Measurements from ENCODE around the gene SGTB. TPM values are rescaled to one million over a fixed set of nuclear protein-coding genes. Genes with fewer than 3 reads are reported as not detected.

The SGTB gene
- total and polyA plus RNA-seq, 2 donors (not counting 1 experiment from before 2014, with no cell fraction given), result 1.8 to 5.5 TPM

GRCh38 chr5:65668696-65669095, 53.2 kb downstream of the SGTB start:
- H3K36me3 ChIP-seq (replicated peaks in 1 of 2; ENCODE audit: control extremely low read depth in 1 of 2, control insufficient read depth in 1 of 2, extremely low read depth in 1 of 2, insufficient read depth in 2 of 2, low read length in 1 of 2), result peaks cover 23 to 39% of the 10 kb centered on the region in 2 experiments
- H3K79me2 ChIP-seq (ENCODE audit: control insufficient read depth, insufficient read depth, low read length), result no peaks in the 10 kb centered on the region
- no peak overlapping the region for H3K27ac ChIP-seq (ENCODE audit: low read length in 2 of 2)
- no peaks in the 10 kb centered on the region for H3K9me3 ChIP-seq (ENCODE audit: control extremely low read depth in 1 of 3, control insufficient read depth in 2 of 3, insufficient read depth in 1 of 3, low read length in 2 of 3)
- Mint-ChIP-seq H3K27ac (no peak overlapping the region), H3K9me3 (ENCODE audit: insufficient read depth) (no peaks in the 10 kb centered on the region), H3K4me1 (no peaks in the 10 kb centered on the region), H3K27me3 (no peaks in the 10 kb centered on the region), H3K4me3 (no peak overlapping the region)
- H3K4me1 ChIP-seq (ENCODE audit: control insufficient read depth in 2 of 2, insufficient read depth in 2 of 2, low read length in 2 of 2), result no peaks in the 10 kb centered on the region
- ATAC-seq (ENCODE audit: low read depth) (no peak), DNase-seq (no peak)
- no peak overlapping the region for H3K4me3 ChIP-seq (ENCODE audit: control extremely low read depth in 1 of 5, extremely low read depth in 1 of 5, insufficient read depth in 1 of 5, low read depth in 2 of 5, low read length in 4 of 5)
- no peak for TF ChIP-seq CTCF (IDR thresholded peaks at IDR 0.05)
- TF ChIP-seq EZH2 (IDR thresholded peaks at IDR 0.05; ENCODE audit: borderline replicate concordance, insufficient read depth, low read depth, low read length, poor library complexity, severe bottlenecking), result no peak
- intact Hi-C loops (cut with micrococcal nuclease), result no loop called here
- ChIA-PET POLR2A (no interaction called here), CTCF (no interaction called here)
- no peak overlapping the region for H3K4me2 ChIP-seq (replicated peaks; ENCODE audit: low read depth, low read length, poor library complexity, severe bottlenecking)
- no peaks in the 10 kb centered on the region for H4K20me1 ChIP-seq (ENCODE audit: control insufficient read depth, insufficient read depth, low read length, poor library complexity, severe bottlenecking)
- no CpG with 5 or more reads among the region's 7 CpGs for WGBS (ENCODE audit: insufficient coverage)
- no peaks in the 10 kb centered on the region for H3K27me3 ChIP-seq (replicated peaks in 1 of 4; ENCODE audit: control extremely low read depth in 1 of 4, control insufficient read depth in 3 of 4, insufficient read depth in 4 of 4, low read length in 3 of 4)
- no peak overlapping the region for H2AFZ ChIP-seq (ENCODE audit: insufficient read depth, low read depth, low read length, poor library complexity, severe bottlenecking)
- H3K9ac ChIP-seq (ENCODE audit: low read length), result no peak overlapping the region

- DNase-seq (no peak), ATAC-seq (ENCODE audit: low read depth) (no peak)
- Histone ChIP-seq H4K20me1 (ENCODE audit: control insufficient read depth, insufficient read depth, low read length, poor library complexity, severe bottlenecking) (no peaks in the 10 kb centered on the region), H3K4me1 (ENCODE audit: control insufficient read depth in 2 of 2, insufficient read depth in 2 of 2, low read length in 2 of 2) (no peaks in the 10 kb centered on the region), H3K9me3 (ENCODE audit: control extremely low read depth in 1 of 3, control insufficient read depth in 2 of 3, insufficient read depth in 1 of 3, low read length in 2 of 3) (no peaks in the 10 kb centered on the region), H3K9ac (ENCODE audit: low read length) (no peak overlapping the region), H3K4me2 (replicated peaks; ENCODE audit: low read depth, low read length, poor library complexity, severe bottlenecking) (no peak overlapping the region), H2AFZ (ENCODE audit: insufficient read depth, low read depth, low read length, poor library complexity, severe bottlenecking) (no peak overlapping the region), H3K79me2 (ENCODE audit: control insufficient read depth, insufficient read depth, low read length) (no peaks in the 10 kb centered on the region), H3K27me3 (replicated peaks in 1 of 4; ENCODE audit: control extremely low read depth in 1 of 4, control insufficient read depth in 3 of 4, insufficient read depth in 4 of 4, low read length in 3 of 4) (no peaks in the 10 kb centered on the region), H3K27ac (ENCODE audit: low read length in 2 of 2) (no peak overlapping the region), H3K4me3 (ENCODE audit: control extremely low read depth in 1 of 5, extremely low read depth in 1 of 5, insufficient read depth in 1 of 5, low read depth in 2 of 5, low read length in 4 of 5) (no peak overlapping the region), H3K36me3 (replicated peaks in 1 of 2; ENCODE audit: control extremely low read depth in 1 of 2, control insufficient read depth in 1 of 2, extremely low read depth in 1 of 2, insufficient read depth in 2 of 2, low read length in 1 of 2) (peaks cover 15 to 26% of the 10 kb centered on the region in 2 experiments)
- no peak for TF ChIP-seq CTCF (IDR thresholded peaks at IDR 0.05)
- no peak for TF ChIP-seq EZH2 (IDR thresholded peaks at IDR 0.05; ENCODE audit: borderline replicate concordance, insufficient read depth, low read depth, low read length, poor library complexity, severe bottlenecking)
- intact Hi-C loops (cut with micrococcal nuclease), result no loop called here
- WGBS (ENCODE audit: insufficient coverage), result no CpG with 5 or more reads among the region's 1 CpG
- Mint-ChIP-seq H3K27me3 (no peaks in the 10 kb centered on the region), H3K9me3 (ENCODE audit: insufficient read depth) (no peaks in the 10 kb centered on the region), H3K4me1 (no peaks in the 10 kb centered on the region), H3K4me3 (no peak overlapping the region), H3K27ac (no peak overlapping the region)
- POLR2A ChIA-PET, result no interaction called here
- CTCF ChIA-PET, result no interaction called here
These were observed 57.9 kb downstream of the SGTB start for GRCh38 chr5:65663804-65664521.
